Epithelial cell of proximal tubule (primary cell): ENCODE data around the gene KRTAP5-10. TPM values are rescaled to one million over a fixed set of nuclear protein-coding genes. Genes with fewer than 3 reads are reported as not detected.
"Not testable (repeated sequence)": the region's sequence is repeated elsewhere in the genome, so short reads cannot be mapped to it uniquely, and the experiment has no call there.

Experiments used
- DNase-seq: peaks from one replicate; pipeline ENCODE4 v3.0.0-alpha.2; 2011; ENCODE audit warnings: low read depth
- H3K4me3 ChIP-seq: 2 replicates; pipeline ENCODE4 v1.5.1; 2011; ENCODE audit warnings: low read depth, mild to moderate bottlenecking, low read length
- CTCF ChIP-seq: conservative IDR thresholded peaks from 2 replicates; pipeline ENCODE4 v1.5.1; 2012; ENCODE audit warnings: low read depth, mild to moderate bottlenecking, low read length
- total RNA-seq: library from RNA; depleted of rRNA; stranded (reverse); fragments of >200 nt; gene quantifications from 2 replicates; pipeline ENCODE4 v1.2.3, GENCODE V29; 2015

The KRTAP5-10 gene
- total RNA-seq, 1 donor from 2014 or later: not detected

- TF ChIP-seq CTCF: no peak
- H3K4me3 ChIP-seq: no peak overlapping the region
- no peak for DNase-seq
Observed at GRCh38 chr11:71538666-71538990, 26.7 kb upstream of the KRTAP5-10 start.

- H3K4me3 ChIP-seq: no peak overlapping the region
- no peak for TF ChIP-seq CTCF
- no peak for DNase-seq
Observed at GRCh38 chr11:71539017-71539416, 26.3 kb upstream of the KRTAP5-10 start.

GRCh38 chr11:71539971-71540370 lies 25.4 kb upstream of the KRTAP5-10 start:
- not testable (repeated sequence) for DNase-seq

GRCh38 chr11:71540521-71541304 lies 24.6 kb upstream of the KRTAP5-10 start:
- not testable (repeated sequence) for DNase-seq

More at GRCh38 chr11:71539971-71540370, 25.4 kb upstream of the KRTAP5-10 start:
- H3K4me3 ChIP-seq: not testable (repeated sequence)

GRCh38 chr11:71542382-71542781 lies 23.0 kb upstream of the KRTAP5-10 start:
- no peak for TF ChIP-seq CTCF
- no peak for DNase-seq
- no peak overlapping the region for H3K4me3 ChIP-seq

More at GRCh38 chr11:71540521-71541304, 24.6 kb upstream of the KRTAP5-10 start:
- H3K4me3 ChIP-seq: not testable (repeated sequence)

- TF ChIP-seq CTCF: no peak
Observed at GRCh38 chr11:71542879-71543777, 22.2 kb upstream of the KRTAP5-10 start.

GRCh38 chr11:71543866-71544265 lies 21.5 kb upstream of the KRTAP5-10 start:
- no peak overlapping the region for H3K4me3 ChIP-seq
- no peak for TF ChIP-seq CTCF
- no peak for DNase-seq

More at GRCh38 chr11:71542879-71543777, 22.2 kb upstream of the KRTAP5-10 start:
- no peak overlapping the region for H3K4me3 ChIP-seq
- DNase-seq: no peak
